ENCODE results near the gene OLFM4.

Gene OLFM4, protein sequence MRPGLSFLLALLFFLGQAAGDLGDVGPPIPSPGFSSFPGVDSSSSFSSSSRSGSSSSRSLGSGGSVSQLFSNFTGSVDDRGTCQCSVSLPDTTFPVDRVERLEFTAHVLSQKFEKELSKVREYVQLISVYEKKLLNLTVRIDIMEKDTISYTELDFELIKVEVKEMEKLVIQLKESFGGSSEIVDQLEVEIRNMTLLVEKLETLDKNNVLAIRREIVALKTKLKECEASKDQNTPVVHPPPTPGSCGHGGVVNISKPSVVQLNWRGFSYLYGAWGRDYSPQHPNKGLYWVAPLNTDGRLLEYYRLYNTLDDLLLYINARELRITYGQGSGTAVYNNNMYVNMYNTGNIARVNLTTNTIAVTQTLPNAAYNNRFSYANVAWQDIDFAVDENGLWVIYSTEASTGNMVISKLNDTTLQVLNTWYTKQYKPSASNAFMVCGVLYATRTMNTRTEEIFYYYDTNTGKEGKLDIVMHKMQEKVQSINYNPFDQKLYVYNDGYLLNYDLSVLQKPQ

DNA sequence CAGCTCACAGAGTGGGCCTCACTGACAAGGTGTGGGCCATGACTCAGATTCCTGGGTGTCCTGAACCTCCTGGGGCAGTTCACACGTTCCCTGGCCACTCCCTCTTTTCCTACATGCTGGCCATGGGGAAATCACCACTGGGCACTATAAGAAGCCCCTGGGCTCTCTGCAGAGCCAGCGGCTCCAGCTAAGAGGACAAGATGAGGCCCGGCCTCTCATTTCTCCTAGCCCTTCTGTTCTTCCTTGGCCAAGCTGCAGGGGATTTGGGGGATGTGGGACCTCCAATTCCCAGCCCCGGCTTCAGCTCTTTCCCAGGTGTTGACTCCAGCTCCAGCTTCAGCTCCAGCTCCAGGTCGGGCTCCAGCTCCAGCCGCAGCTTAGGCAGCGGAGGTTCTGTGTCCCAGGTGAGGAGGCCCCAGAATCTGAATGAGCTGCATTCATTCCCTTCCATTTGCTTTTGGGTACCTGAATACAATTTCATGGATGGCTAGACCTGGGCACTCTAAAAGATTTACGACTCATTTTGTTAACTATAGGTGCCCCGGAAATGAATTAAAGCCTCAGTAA lies at the start of gene OLFM4:
Gene OLFM4, plus strand, starts transcription at position 177 of the 567 bp plus-strand sequence. Its CDS starts 24 bp downstream, at position 201.
- H4K20me1 ChIP-seq: no peaks in the 10 kb centered on the region
- no peaks in the 10 kb centered on the region for H3K4me1 ChIP-seq
- H3K9me3 ChIP-seq: no peaks in the 10 kb centered on the region
- no peak within 1 kb of the TSS for H3K9ac ChIP-seq
- no peak within 1 kb of the TSS for H3K27ac ChIP-seq
- no peaks in the 10 kb centered on the region for H3K27me3 ChIP-seq
- no peak within 1 kb of the TSS for H3K4me3 ChIP-seq
- no peak within 1 kb of the TSS for H3K4me2 ChIP-seq
- TF ChIP-seq Cebpa-rat (IDR thresholded peaks at IDR 0.05): no peak
- no peaks in the 10 kb centered on the region for H3K36me3 ChIP-seq

DNA sequence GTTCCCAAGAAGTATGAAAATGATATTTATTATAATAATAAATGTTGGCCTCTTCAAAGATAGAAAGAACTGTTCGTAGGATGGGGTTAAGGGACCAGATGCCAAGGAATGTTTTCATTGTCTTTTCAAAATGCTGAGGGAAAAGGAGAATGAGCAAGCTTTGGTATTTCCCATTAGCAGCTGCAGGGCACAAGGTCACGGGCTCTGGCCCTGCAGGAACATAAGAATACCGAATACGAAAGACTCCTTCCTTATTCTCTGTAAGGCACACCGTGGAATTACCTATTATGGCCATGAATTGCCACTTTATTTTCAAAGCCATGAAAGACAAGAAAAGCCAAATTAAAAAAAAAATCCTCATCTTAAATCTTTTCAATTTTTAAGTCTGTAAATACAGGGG lies 49.6 kb upstream of the OLFM4 start:
- no peaks in the 10 kb centered on the region for H3K9me3 ChIP-seq
- H3K36me3 ChIP-seq: no peaks in the 10 kb centered on the region
- no peaks in the 10 kb centered on the region for H3K4me1 ChIP-seq
- H3K27me3 ChIP-seq: no peaks in the 10 kb centered on the region
- no peak overlapping the region for H3K4me3 ChIP-seq
- H4K20me1 ChIP-seq: no peaks in the 10 kb centered on the region
- H3K4me2 ChIP-seq: no peak overlapping the region
- no peak for TF ChIP-seq Cebpa-rat (IDR thresholded peaks at IDR 0.05)
- H3K27ac ChIP-seq: no peak overlapping the region
- no peak overlapping the region for H3K9ac ChIP-seq

DNA sequence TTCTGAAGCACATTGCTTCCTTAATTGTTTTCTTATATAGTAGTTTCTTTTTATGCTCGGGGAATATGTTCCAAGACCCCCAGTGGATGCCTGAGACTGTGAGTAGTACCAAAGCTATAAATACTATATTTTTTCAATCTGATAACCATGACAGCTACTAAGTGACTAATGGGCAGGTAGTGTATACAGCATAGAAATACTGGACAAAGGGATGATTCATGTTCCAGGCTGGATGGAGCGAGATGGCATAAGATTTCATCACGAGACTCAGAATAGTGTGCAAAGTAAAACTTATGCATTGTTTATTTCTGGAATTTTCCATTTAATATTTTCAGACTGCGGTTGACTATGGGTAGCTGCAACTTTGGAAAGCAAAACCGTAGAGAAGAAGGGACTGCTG lies 47.9 kb upstream of the OLFM4 start:
- TF ChIP-seq Cebpa-rat (IDR thresholded peaks at IDR 0.05): no peak
- Histone ChIP-seq H3K36me3 (no peaks in the 10 kb centered on the region), H3K4me2 (no peak overlapping the region)

DNA sequence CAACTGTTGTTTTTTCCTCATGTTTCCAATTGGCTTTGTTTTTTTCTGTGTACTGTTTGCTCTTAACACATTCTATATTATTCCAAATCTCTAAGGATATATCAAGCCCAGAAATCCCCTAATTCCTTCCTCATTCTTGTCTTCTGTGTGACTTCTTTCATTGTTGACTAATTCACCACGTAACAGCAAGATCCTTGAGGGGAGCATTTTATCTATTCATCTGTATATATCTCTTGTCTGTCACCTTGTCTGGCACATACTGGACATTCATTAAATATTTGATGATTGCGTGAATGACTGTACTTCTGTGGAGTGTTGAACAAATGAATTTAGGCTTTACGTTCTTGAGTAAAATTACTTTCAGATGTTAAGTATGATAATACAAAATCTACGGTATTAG lies 44.8 kb upstream of the OLFM4 start:
- Histone ChIP-seq H3K9me3 (no peaks in the 10 kb centered on the region), H3K4me1 (no peaks in the 10 kb centered on the region), H3K27me3 (no peaks in the 10 kb centered on the region), H3K4me2 (no peak overlapping the region), H3K4me3 (no peak overlapping the region), H3K9ac (no peak overlapping the region), H3K27ac (no peak overlapping the region), H4K20me1 (no peaks in the 10 kb centered on the region), H3K36me3 (no peaks in the 10 kb centered on the region)
- no peak for TF ChIP-seq Cebpa-rat (IDR thresholded peaks at IDR 0.05)

More for the DNA sequence above, 47.9 kb upstream of the OLFM4 start:
- Histone ChIP-seq H3K4me1 (no peaks in the 10 kb centered on the region), H3K27me3 (no peaks in the 10 kb centered on the region), H3K9me3 (no peaks in the 10 kb centered on the region), H3K9ac (no peak overlapping the region), H3K4me3 (no peak overlapping the region), H4K20me1 (no peaks in the 10 kb centered on the region), H3K27ac (no peak overlapping the region)

DNA sequence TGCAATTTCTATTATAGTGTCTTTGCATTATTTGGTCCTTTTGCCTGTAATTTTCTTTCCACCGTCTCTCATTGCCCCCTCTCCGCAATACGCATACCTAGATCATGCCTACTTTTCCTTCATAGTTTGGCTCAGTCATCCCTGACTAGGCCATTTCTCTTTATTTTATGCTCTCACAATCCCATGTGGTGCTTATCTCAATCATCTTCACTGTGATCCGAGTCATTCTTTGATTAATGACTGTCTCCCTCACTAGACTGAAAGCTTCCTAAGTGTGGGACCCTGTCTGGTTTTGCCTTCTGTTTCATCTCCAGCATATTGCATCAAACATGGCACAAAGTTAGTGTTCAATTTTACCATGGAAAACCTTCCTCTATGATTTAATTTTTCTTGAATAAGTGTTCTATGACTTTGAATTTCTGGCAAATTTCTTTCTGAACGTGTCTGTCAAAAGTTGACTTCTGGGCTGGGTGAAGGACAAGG lies 43.7 kb upstream of the OLFM4 start:
- H3K4me1 ChIP-seq: no peaks in the 10 kb centered on the region
- no peak overlapping the region for H3K4me3 ChIP-seq
- no peaks in the 10 kb centered on the region for H4K20me1 ChIP-seq
- H3K9ac ChIP-seq: no peak overlapping the region
- no peak overlapping the region for H3K4me2 ChIP-seq
- TF ChIP-seq Cebpa-rat (IDR thresholded peaks at IDR 0.05): no peak
- no peaks in the 10 kb centered on the region for H3K36me3 ChIP-seq
- H3K9me3 ChIP-seq: no peaks in the 10 kb centered on the region
- no peaks in the 10 kb centered on the region for H3K27me3 ChIP-seq
- no peak overlapping the region for H3K27ac ChIP-seq

DNA sequence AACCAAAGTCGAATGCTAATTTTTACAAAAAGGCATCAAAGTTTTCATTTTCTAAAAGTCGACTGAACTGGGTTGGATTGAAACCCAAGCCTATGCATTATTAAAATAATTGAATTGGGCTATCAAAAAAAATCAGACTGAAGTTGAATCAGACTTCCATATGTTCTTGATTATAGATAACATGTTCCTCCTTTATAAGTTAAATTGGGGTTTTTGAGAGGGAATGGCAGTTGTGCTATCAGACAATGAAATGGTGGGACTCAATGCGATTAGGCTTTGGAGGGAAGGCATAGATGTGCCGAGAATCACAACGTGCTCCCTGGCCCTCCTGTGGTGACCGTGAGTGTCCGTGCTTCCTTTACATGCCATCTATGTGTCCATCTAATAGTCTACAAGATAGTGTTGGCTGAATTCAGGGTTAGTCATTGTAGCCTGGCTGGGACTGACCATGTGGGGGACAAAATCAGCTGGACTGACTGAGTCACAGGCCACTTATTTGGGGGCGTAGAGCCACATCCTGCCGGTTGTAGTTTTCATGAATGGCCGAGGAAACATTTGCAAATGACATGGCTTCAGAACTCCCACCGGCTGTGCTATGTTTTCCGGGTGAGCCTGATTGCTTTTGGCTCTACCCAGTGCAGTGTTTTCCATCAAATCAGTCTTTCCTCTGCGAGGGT lies 37.1 kb upstream of the OLFM4 start:
- Histone ChIP-seq H3K9ac (no peak overlapping the region), H4K20me1 (no peaks in the 10 kb centered on the region), H3K4me1 (peaks cover 7% of the 10 kb centered on the region; the same call in 1 of the 2 replicates), H3K27me3 (no peaks in the 10 kb centered on the region), H3K4me3 (no peak overlapping the region), H3K36me3 (no peaks in the 10 kb centered on the region), H3K27ac (no peak overlapping the region), H3K9me3 (no peaks in the 10 kb centered on the region), H3K4me2 (no peak overlapping the region)
- TF ChIP-seq Cebpa-rat (IDR thresholded peaks at IDR 0.05): no peak

DNA sequence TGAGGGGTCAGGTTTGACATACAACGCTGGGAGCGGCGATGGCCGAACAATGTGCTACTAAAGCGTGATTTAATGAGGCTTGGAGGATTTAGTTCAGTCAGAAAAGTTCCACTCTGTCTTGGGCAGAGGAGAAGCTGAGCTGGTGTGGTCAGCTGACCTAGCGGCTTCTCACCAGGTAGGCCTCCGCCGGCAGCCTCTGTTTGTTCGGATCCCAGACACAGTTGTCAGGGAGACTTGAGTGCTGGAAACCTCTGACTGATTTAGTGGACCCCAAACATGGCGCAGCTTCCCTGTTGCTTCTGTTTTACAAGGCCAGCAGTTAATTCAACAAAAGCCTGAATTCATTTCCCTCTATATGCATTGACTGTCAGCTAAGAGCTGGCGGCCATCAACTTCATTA lies 36.5 kb upstream of the OLFM4 start:
- H3K4me1 ChIP-seq: peaks cover 7% of the 10 kb centered on the region; the same call in 1 of the 2 replicates
- no peak for TF ChIP-seq Cebpa-rat (IDR thresholded peaks at IDR 0.05)
- no peak overlapping the region for H3K4me3 ChIP-seq
- no peaks in the 10 kb centered on the region for H4K20me1 ChIP-seq
- H3K9me3 ChIP-seq: no peaks in the 10 kb centered on the region
- no peak overlapping the region for H3K27ac ChIP-seq
- no peaks in the 10 kb centered on the region for H3K27me3 ChIP-seq
- no peak overlapping the region for H3K9ac ChIP-seq
- H3K36me3 ChIP-seq: no peaks in the 10 kb centered on the region
- no peak overlapping the region for H3K4me2 ChIP-seq

DNA sequence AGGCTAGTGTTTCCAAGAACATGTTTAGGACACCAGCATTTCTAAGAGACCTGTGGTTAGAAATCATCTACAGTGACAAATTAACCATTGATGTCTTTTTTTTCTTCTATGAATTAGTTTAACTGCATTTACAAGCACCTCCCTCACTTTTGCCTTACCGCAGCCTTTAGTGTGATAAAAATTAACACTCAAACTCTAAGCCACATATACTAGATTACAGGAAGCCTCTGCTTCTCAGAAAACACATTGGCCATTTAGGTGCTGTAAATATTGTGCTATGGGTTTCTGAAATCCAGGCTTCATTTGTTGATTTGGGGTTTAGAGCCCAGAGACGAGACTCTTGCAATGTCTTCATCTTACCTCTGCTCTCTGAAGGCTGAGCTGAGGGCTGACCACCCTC lies 34.6 kb upstream of the OLFM4 start:
- no peaks in the 10 kb centered on the region for H3K27me3 ChIP-seq
- no peak overlapping the region for H3K9ac ChIP-seq
- H3K9me3 ChIP-seq: no peaks in the 10 kb centered on the region
- no peaks in the 10 kb centered on the region for H4K20me1 ChIP-seq
- peaks cover 7% of the 10 kb centered on the region; the same call in 1 of the 2 replicates for H3K4me1 ChIP-seq
- no peak for TF ChIP-seq Cebpa-rat (IDR thresholded peaks at IDR 0.05)
- H3K27ac ChIP-seq: no peak overlapping the region
- no peak overlapping the region for H3K4me3 ChIP-seq
- no peaks in the 10 kb centered on the region for H3K36me3 ChIP-seq
- H3K4me2 ChIP-seq: peak overlapping the region; percentile 9; the same call in 1 of the 2 replicates

DNA sequence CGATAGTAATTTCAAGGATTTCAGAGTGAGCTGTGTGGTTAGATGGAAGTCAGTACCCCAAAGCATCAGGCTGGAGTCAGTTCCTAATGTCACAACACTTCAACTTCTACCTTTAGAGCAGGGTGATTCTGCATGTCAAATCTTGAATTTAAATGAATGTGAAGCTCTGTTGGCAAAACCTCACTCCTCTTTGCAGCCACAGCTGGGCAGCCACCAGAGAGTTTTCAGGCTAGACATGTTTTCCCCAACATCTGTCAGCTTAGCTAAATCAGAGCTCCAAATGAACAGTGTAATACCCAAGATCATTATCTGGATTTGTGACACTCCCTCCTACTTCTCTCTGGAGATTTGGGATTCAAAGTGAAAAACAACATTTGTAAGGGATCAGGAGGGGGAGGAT lies 33.7 kb upstream of the OLFM4 start:
- Histone ChIP-seq H3K4me2 (peak overlapping the region; percentile 9; the same call in 1 of the 2 replicates), H4K20me1 (no peaks in the 10 kb centered on the region), H3K9ac (no peak overlapping the region), H3K27me3 (no peaks in the 10 kb centered on the region), H3K9me3 (no peaks in the 10 kb centered on the region), H3K27ac (no peak overlapping the region), H3K4me1 (peaks cover 7% of the 10 kb centered on the region; the same call in 1 of the 2 replicates), H3K4me3 (no peak overlapping the region), H3K36me3 (no peaks in the 10 kb centered on the region)
- TF ChIP-seq Cebpa-rat (IDR thresholded peaks at IDR 0.05): no peak
